Keratinocyte (primary cell): ENCODE results near the gene BOLA3. TPM values are rescaled to one million over a fixed set of nuclear protein-coding genes. Genes with fewer than 3 reads are reported as not detected.

ENCODE experiments used
- DNase-seq: peaks from one replicate; pipeline ENCODE4 v3.0.0-alpha.2; 2011; ENCODE audit warnings: low read depth, missing footprints, low spot score
- FAIRE-seq: peaks from 2 replicates; lab custom pipeline; 2011; peaks lifted over from hg19 to GRCh38; lab: Jason Lieb, UNC
- H2AFZ ChIP-seq: 2 replicates; pipeline ENCODE4 v1.6.0; 2012; ENCODE audit warnings: low read length, control low read depth, inconsistent platforms; ENCODE audit not compliant: control insufficient read depth
- H3K27ac ChIP-seq: 2 replicates; pipeline ENCODE4 v1.5.1; 2011; ENCODE audit warnings: low read length; ENCODE audit not compliant: control insufficient read depth, insufficient read depth
- H3K27me3 ChIP-seq: 3 replicates; pipeline ENCODE4 v1.6.0; 2011; ENCODE audit warnings: low read length; ENCODE audit not compliant: control insufficient read depth, insufficient read depth; ENCODE audit errors: extremely low read depth
- H3K36me3 ChIP-seq, 2 experiments: 2 replicates in 1 of 2; 3 replicates in 1 of 2; pipeline ENCODE4 v1.5.1; 2011; ENCODE audit warnings: low read length in 2 of 2, mild to moderate bottlenecking in 1 of 2; ENCODE audit not compliant: control insufficient read depth in 2 of 2, insufficient read depth in 2 of 2; ENCODE audit errors: extremely low read depth in 1 of 2
- H3K4me1 ChIP-seq: 3 replicates; pipeline ENCODE4 v1.5.1; 2011; ENCODE audit warnings: low read length; ENCODE audit not compliant: control insufficient read depth, insufficient read depth; ENCODE audit errors: extremely low read depth
- H3K4me2 ChIP-seq: 3 replicates; pipeline ENCODE4 v1.6.0; 2011; ENCODE audit warnings: low read depth, low read length; ENCODE audit not compliant: control insufficient read depth, insufficient read depth; ENCODE audit errors: extremely low read depth
- H3K4me3 ChIP-seq, 3 experiments: fragments of 200-600 bp in 1 of 3; sonication (generic) in 1 of 3; 2 replicates in 2 of 3; 3 replicates in 1 of 3; pipeline ENCODE4 v1.5.1; 2011 to 2016; ENCODE audit warnings: low read length in 3 of 3, mild to moderate bottlenecking in 3 of 3, control low read depth in 2 of 3, inconsistent platforms in 1 of 3, low read depth in 1 of 3, mixed read lengths in 1 of 3, mixed run types in 1 of 3, moderate library complexity in 1 of 3; ENCODE audit not compliant: control insufficient read depth in 2 of 3, insufficient read depth in 2 of 3; ENCODE audit errors: extremely low read depth in 1 of 3
- H3K79me2 ChIP-seq: 2 replicates; pipeline ENCODE4 v1.6.0; 2012; ENCODE audit warnings: low read length; ENCODE audit not compliant: control insufficient read depth, insufficient read depth
- H3K9ac ChIP-seq: 3 replicates; pipeline ENCODE4 v1.6.0; 2011; ENCODE audit warnings: low read length; ENCODE audit not compliant: control insufficient read depth, insufficient read depth; ENCODE audit errors: extremely low read depth
- H3K9me1 ChIP-seq: 3 replicates; pipeline ENCODE4 v1.6.0; 2011; ENCODE audit warnings: low read length; ENCODE audit not compliant: control insufficient read depth, insufficient read depth; ENCODE audit errors: extremely low read depth
- H3K9me3 ChIP-seq: 2 replicates; pipeline ENCODE4 v1.5.1; 2012; ENCODE audit warnings: low read depth, low read length; ENCODE audit not compliant: control insufficient read depth
- H4K20me1 ChIP-seq: 3 replicates; pipeline ENCODE4 v1.6.0; 2011; ENCODE audit warnings: low read length; ENCODE audit not compliant: control insufficient read depth, insufficient read depth; ENCODE audit errors: extremely low read depth
- CTCF ChIP-seq, 3 experiments: IDR thresholded peaks in 1 of 3; conservative IDR thresholded peaks in 1 of 3; optimal IDR thresholded peaks in 1 of 3; 2 replicates in 2 of 3; 3 replicates in 1 of 3; pipeline versions ENCODE3 to v1.5.1; 2011; ENCODE audit warnings: low read length in 3 of 3, mild to moderate bottlenecking in 3 of 3, moderate library complexity in 2 of 3, control low read depth in 1 of 3, inconsistent platforms in 1 of 3; ENCODE audit not compliant: insufficient read depth in 2 of 3; ENCODE audit errors: extremely low read depth in 1 of 3
- EZH2 ChIP-seq: IDR thresholded peaks from one replicate; pipeline ENCODE4 v1.6.1; 2012; ENCODE audit warnings: inconsistent platforms, mild to moderate bottlenecking, low read length, moderate library complexity
- dilution Hi-C: fragments of 300-500 bp; cut with MboI; formaldehyde crosslinking; loops from one replicate; pipeline ENCODE4 v1.7.0; 2020; ENCODE audit warnings: low sequenced_read_pairs; ENCODE audit not compliant: extremely low pct_ligation_motif_present
- polyA plus RNA-seq, 5 experiments: library from polyadenylated mRNA; depleted of rRNA in 3 of 5; stranded (reverse) in 3 of 5; stranded (forward) in 1 of 5; unstranded in 1 of 5; fragments of >200 nt; gene quantifications; 1 replicate in 1 of 5; 2 replicates in 3 of 5; 3 replicates in 1 of 5; pipeline versions ENCODE4 v1.2.1 to v1.2.3, GENCODE V29; 2011 to 2012; ENCODE audit warnings: missing spikeins in 2 of 5, low read depth in 1 of 5, low replicate concordance in 1 of 5

BOLA3 gene
- polyA plus RNA-seq, 1 donor (not counting 4 experiments of a cell fraction or from before 2014, with no cell fraction given), result 116 TPM

- no peaks in the 10 kb centered on the region for H4K20me1 ChIP-seq
- FAIRE-seq, result no peak
- no peak overlapping the region for H3K27ac ChIP-seq
- H2AFZ ChIP-seq, result no peak overlapping the region
- H3K4me3 ChIP-seq, result no peak overlapping the region
- no peaks in the 10 kb centered on the region for H3K9me3 ChIP-seq
- peaks cover 23 to 32% of the 10 kb centered on the region in 2 experiments for H3K36me3 ChIP-seq
- no peaks in the 10 kb centered on the region for H3K4me1 ChIP-seq
- H3K9ac ChIP-seq, result no peak overlapping the region
- dilution Hi-C loops, result no loop called here
- H3K4me2 ChIP-seq, result no peak overlapping the region
- H3K27me3 ChIP-seq, result no peaks in the 10 kb centered on the region
- no peaks in the 10 kb centered on the region for H3K9me1 ChIP-seq
- TF ChIP-seq CTCF (optimal IDR thresholded peaks at IDR 0.05 in 1 of 3, IDR thresholded peaks at IDR 0.05 in 1 of 3, conservative IDR thresholded peaks at IDR 0.05 in 1 of 3; ENCODE audit: extremely low read depth in 1 of 3, insufficient read depth in 2 of 3, low read length in 3 of 3), result no peak
- DNase-seq, result no peak
- H3K79me2 ChIP-seq, result no peaks in the 10 kb centered on the region
Observed at GRCh38 chr2:74095632-74096031, 52.1 kb downstream of the BOLA3 start.

- H3K4me2 ChIP-seq, result no peak overlapping the region
- H3K9me1 ChIP-seq, result no peaks in the 10 kb centered on the region
- no peak for DNase-seq
- no peak overlapping the region for H3K4me3 ChIP-seq
- no peak for FAIRE-seq
- H3K9me3 ChIP-seq, result no peaks in the 10 kb centered on the region
- dilution Hi-C loops, result no loop called here
- TF ChIP-seq CTCF (optimal IDR thresholded peaks at IDR 0.05 in 1 of 3, IDR thresholded peaks at IDR 0.05 in 1 of 3, conservative IDR thresholded peaks at IDR 0.05 in 1 of 3; ENCODE audit: extremely low read depth in 1 of 3, insufficient read depth in 2 of 3, low read length in 3 of 3), result no peak
- TF ChIP-seq EZH2, result no peak
- no peak overlapping the region for H2AFZ ChIP-seq
- no peak overlapping the region for H3K9ac ChIP-seq
- H3K36me3 ChIP-seq, result peaks cover 25 to 36% of the 10 kb centered on the region in 2 experiments
- H4K20me1 ChIP-seq, result no peaks in the 10 kb centered on the region
- H3K79me2 ChIP-seq, result no peaks in the 10 kb centered on the region
- no peaks in the 10 kb centered on the region for H3K4me1 ChIP-seq
- no peaks in the 10 kb centered on the region for H3K27me3 ChIP-seq
- no peak overlapping the region for H3K27ac ChIP-seq
Observed at GRCh38 chr2:74094291-74094690, 53.4 kb downstream of the BOLA3 start.
